Fibroblast of lung (primary cell): Measurements from ENCODE around the gene TMC3. TPM values are rescaled to one million over a fixed set of nuclear protein-coding genes. Genes with fewer than 3 reads are reported as not detected.

ENCODE experiments used
- DNase-seq, 2 donors: peaks; one replicate each; pipeline versions ENCODE4 v3.0.0 to v3.0.0-alpha.2; 2010; ENCODE audit warnings: low read depth in 2 of 2
- H2AFZ ChIP-seq: 2 replicates; pipeline ENCODE4 v1.5.1; 2012; ENCODE audit warnings: low read length, control low read depth, inconsistent platforms
- H3K27ac ChIP-seq: 2 replicates; pipeline ENCODE4 v1.5.1; 2011; ENCODE audit warnings: low read length, control low read depth; ENCODE audit not compliant: insufficient read depth
- H3K27me3 ChIP-seq: 2 replicates; pipeline ENCODE4 v1.5.1; 2011; ENCODE audit warnings: mild to moderate bottlenecking, low read length; ENCODE audit not compliant: control insufficient read depth, insufficient read depth
- H3K36me3 ChIP-seq: 2 replicates; pipeline ENCODE4 v1.5.1; 2011; ENCODE audit warnings: low read length; ENCODE audit not compliant: control insufficient read depth, insufficient read depth
- H3K4me1 ChIP-seq: 2 replicates; pipeline ENCODE4 v1.5.1; 2011; ENCODE audit warnings: low read length; ENCODE audit not compliant: control insufficient read depth, insufficient read depth; ENCODE audit errors: extremely low read depth
- H3K4me2 ChIP-seq: 2 replicates; pipeline ENCODE4 v1.5.1; 2011; ENCODE audit warnings: low read length, control low read depth; ENCODE audit not compliant: insufficient read depth; ENCODE audit errors: extremely low read depth
- H3K4me3 ChIP-seq, 4 experiments: fragments of 200-600 bp in 1 of 4; sonication (generic) in 1 of 4; replicated peaks in 1 of 4; 2 replicates each; pipeline ENCODE4 v1.5.1; 2011 to 2016; ENCODE audit warnings: low read length in 4 of 4, low read depth in 3 of 4, mild to moderate bottlenecking in 3 of 4, control low read depth in 2 of 4, inconsistent platforms in 1 of 4, mixed read lengths in 1 of 4; ENCODE audit not compliant: insufficient read depth in 1 of 4; ENCODE audit errors: control extremely low read depth in 1 of 4
- H3K79me2 ChIP-seq: 2 replicates; pipeline ENCODE4 v1.5.1; 2012; ENCODE audit warnings: mild to moderate bottlenecking, low read length, inconsistent platforms; ENCODE audit not compliant: control insufficient read depth, insufficient read depth
- H3K9ac ChIP-seq: 2 replicates; pipeline ENCODE4 v1.5.1; 2011; ENCODE audit warnings: mild to moderate bottlenecking, low read length, control low read depth; ENCODE audit not compliant: insufficient read depth
- H3K9me3 ChIP-seq: 2 replicates; pipeline ENCODE4 v1.5.1; 2012; ENCODE audit warnings: low read depth, low read length; ENCODE audit not compliant: control insufficient read depth, insufficient read depth
- H4K20me1 ChIP-seq: 2 replicates; pipeline ENCODE4 v1.5.1; 2011; ENCODE audit warnings: low read length; ENCODE audit not compliant: control insufficient read depth, insufficient read depth; ENCODE audit errors: extremely low read depth
- EZH2 ChIP-seq: IDR thresholded peaks from 2 replicates; pipeline ENCODE4 v1.5.1; 2012; ENCODE audit warnings: low read length, control low read depth, mild to moderate bottlenecking; ENCODE audit errors: missing control alignments
- polyA plus RNA-seq, 2 donors: library from polyadenylated mRNA; depleted of rRNA in 1 of 2; stranded (reverse) in 1 of 2; unstranded in 1 of 2; fragments of >200 nt; gene quantifications; 2 replicates each; pipeline ENCODE4 v1.2.1, GENCODE V29; 2011 to 2012; ENCODE audit warnings: missing spikeins in 1 of 2
- total RNA-seq: library from RNA; depleted of rRNA; stranded (reverse); fragments of >200 nt; gene quantifications from 2 replicates; pipeline ENCODE4 v1.2.1, GENCODE V29; 2014
- TF ChIP-seq, protein P1 (sequence below), 2 donors: IDR thresholded peaks in 1 of 2; conservative IDR thresholded peaks in 1 of 2; 1 replicate in 1 of 2; 2 replicates in 1 of 2; pipeline ENCODE4 v1.5.1; 2011 to 2012; ENCODE audit warnings: low read length in 2 of 2, control low read depth in 1 of 2, inconsistent platforms in 1 of 2, low read depth in 1 of 2, mild to moderate bottlenecking in 1 of 2

TMC3 gene
- total and polyA plus RNA-seq, 2 donors (not counting 1 experiment from before 2014, with no cell fraction given) = not detected

DNA sequence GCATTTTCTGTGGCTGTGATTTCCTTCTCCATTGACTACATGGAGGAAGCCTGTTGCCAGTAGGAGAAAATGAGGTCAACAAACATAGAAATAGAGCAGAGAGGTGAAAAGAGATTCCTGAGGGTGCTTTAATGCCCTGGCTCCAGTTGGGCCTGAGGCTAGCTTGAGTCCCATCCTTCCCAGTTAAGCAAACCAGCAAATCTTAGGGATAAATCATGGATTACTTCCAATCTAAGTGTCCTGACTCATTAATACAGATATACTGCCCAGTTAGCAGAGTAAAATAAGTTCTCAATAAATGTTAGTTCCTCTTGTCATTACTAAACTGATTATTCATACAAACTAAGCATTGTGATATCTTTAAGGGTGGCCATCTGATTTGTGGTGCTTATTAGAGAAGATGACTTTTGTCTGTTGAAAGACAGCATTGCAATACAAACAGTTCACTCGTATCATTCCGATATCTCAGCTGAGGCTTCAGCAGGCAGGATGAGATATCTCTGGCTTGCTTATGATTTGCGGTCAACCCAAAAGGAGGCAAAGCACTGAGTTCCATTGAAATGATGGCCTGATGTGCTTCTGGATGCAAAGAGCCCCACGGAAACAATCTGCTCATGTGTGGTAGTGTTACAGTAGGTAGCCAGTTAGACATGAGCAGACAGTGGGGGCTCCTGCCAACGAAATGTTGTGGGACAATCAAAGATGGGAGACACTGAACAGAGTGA, 43.5 kb downstream of the TMC3 start:
- Histone ChIP-seq H3K9me3 (no peaks in the 10 kb centered on the region), H4K20me1 (no peaks in the 10 kb centered on the region), H3K9ac (no peak overlapping the region), H3K27ac (no peak overlapping the region), H3K4me1 (peaks cover 16% of the 10 kb centered on the region), H3K27me3 (no peaks in the 10 kb centered on the region), H2AFZ (no peak overlapping the region), H3K79me2 (no peaks in the 10 kb centered on the region), H3K4me2 (no peak overlapping the region), H3K4me3 (no peak overlapping the region), H3K36me3 (no peaks in the 10 kb centered on the region)
- TF ChIP-seq, protein P1, sequence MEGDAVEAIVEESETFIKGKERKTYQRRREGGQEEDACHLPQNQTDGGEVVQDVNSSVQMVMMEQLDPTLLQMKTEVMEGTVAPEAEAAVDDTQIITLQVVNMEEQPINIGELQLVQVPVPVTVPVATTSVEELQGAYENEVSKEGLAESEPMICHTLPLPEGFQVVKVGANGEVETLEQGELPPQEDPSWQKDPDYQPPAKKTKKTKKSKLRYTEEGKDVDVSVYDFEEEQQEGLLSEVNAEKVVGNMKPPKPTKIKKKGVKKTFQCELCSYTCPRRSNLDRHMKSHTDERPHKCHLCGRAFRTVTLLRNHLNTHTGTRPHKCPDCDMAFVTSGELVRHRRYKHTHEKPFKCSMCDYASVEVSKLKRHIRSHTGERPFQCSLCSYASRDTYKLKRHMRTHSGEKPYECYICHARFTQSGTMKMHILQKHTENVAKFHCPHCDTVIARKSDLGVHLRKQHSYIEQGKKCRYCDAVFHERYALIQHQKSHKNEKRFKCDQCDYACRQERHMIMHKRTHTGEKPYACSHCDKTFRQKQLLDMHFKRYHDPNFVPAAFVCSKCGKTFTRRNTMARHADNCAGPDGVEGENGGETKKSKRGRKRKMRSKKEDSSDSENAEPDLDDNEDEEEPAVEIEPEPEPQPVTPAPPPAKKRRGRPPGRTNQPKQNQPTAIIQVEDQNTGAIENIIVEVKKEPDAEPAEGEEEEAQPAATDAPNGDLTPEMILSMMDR (conservative IDR thresholded peaks at IDR 0.05 in 1 of 2, IDR thresholded peaks at IDR 0.05 in 1 of 2; ENCODE audit: low read depth in 1 of 2, low read length in 2 of 2) = no peak
- TF ChIP-seq EZH2 = no peak
- DNase-seq = peak in 1 of 2 donors; percentile 20

DNA sequence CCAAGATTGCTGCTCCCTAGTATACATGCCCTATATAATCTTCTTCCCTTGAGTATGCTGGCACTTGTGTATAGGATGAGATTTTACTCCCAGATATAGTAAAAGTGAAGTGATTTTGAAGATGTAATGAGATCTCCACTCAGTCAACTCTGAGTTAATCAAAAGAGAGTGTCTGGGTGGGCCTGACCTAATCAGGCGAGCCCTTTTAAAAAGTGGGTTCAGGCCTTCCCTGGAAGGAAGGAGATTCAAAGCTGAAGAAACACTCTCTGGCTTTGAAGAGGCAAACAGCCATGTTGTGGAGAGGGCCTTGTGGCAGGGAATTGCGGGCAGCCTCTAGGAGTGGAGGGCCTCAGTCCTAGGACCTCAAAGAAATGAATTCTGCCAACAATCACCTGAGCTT, 44.6 kb downstream of the TMC3 start:
- no peak overlapping the region for H3K9ac ChIP-seq
- H3K79me2 ChIP-seq = no peaks in the 10 kb centered on the region
- H3K27ac ChIP-seq = no peak overlapping the region
- H2AFZ ChIP-seq = no peak overlapping the region
- H3K36me3 ChIP-seq = no peaks in the 10 kb centered on the region
- no peaks in the 10 kb centered on the region for H4K20me1 ChIP-seq
- no peaks in the 10 kb centered on the region for H3K27me3 ChIP-seq
- H3K4me3 ChIP-seq = no peak overlapping the region
- DNase-seq = no peak
- TF ChIP-seq, protein P1 (conservative IDR thresholded peaks at IDR 0.05 in 1 of 2, IDR thresholded peaks at IDR 0.05 in 1 of 2; ENCODE audit: low read depth in 1 of 2, low read length in 2 of 2) = no peak
- no peak for TF ChIP-seq EZH2
- no peak overlapping the region for H3K4me2 ChIP-seq
- H3K9me3 ChIP-seq = no peaks in the 10 kb centered on the region
- peaks cover 16% of the 10 kb centered on the region for H3K4me1 ChIP-seq

DNA sequence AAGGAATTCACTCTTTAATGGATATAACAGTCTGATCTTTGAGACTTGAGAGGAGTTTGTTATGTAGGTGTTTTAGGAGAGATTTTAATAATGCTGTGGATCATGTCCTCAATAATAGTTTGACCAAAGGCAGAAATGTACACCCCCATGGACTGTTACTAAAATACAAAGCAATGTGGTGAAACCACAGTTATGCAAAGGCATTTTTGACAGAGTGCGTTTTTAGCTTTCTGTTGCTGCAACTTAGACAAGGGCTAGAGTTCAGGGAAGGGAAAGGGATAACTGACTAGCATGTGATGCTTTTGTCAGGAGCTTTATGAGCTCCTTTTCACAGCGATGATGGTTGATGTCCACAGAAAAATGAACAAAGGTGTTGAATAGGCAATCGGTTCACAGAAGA, 46.5 kb downstream of the TMC3 start:
- H3K27ac ChIP-seq = peak overlapping the region; percentile 47
- H3K4me1 ChIP-seq = peaks cover 16% of the 10 kb centered on the region
- no peaks in the 10 kb centered on the region for H3K36me3 ChIP-seq
- H3K4me3 ChIP-seq = no peak overlapping the region
- H4K20me1 ChIP-seq = no peaks in the 10 kb centered on the region
- H3K9me3 ChIP-seq = no peaks in the 10 kb centered on the region
- TF ChIP-seq, protein P1 (conservative IDR thresholded peaks at IDR 0.05 in 1 of 2, IDR thresholded peaks at IDR 0.05 in 1 of 2; ENCODE audit: low read depth in 1 of 2, low read length in 2 of 2) = no peak
- no peak for TF ChIP-seq EZH2
- no peak overlapping the region for H2AFZ ChIP-seq
- H3K79me2 ChIP-seq = no peaks in the 10 kb centered on the region
- no peaks in the 10 kb centered on the region for H3K27me3 ChIP-seq
- DNase-seq = peak; percentile 91 to 95
- H3K4me2 ChIP-seq = peak overlapping the region; percentile 75
- no peak overlapping the region for H3K9ac ChIP-seq
